ENCODE results near the gene MYO3B.

The MYO3B gene

GRCh38 chr2:170420961-170421687 is 243.2 kb downstream of the MYO3B start:
- Histone ChIP-seq H3K4me3 (replicated peaks; ENCODE audit: low read depth, low read length) (no peak overlapping the region), H3K36me3 (ENCODE audit: control insufficient read depth, insufficient read depth, low read length) (no peaks in the 10 kb centered on the region), H3K27me3 (replicated peaks; ENCODE audit: control insufficient read depth, insufficient read depth, low read length) (no peaks in the 10 kb centered on the region; the same call in 1 of the 2 replicates)
- no peak for DNase-seq (ENCODE audit: extremely low read depth, insufficient read length)
- TF ChIP-seq CTCF (IDR thresholded peaks at IDR 0.05; ENCODE audit: insufficient read depth, low read length, poor library complexity, severe bottlenecking): no peak

GRCh38 chr2:170423919-170424318 is 246.0 kb downstream of the MYO3B start:
- TF ChIP-seq CTCF (IDR thresholded peaks at IDR 0.05; ENCODE audit: insufficient read depth, low read length, poor library complexity, severe bottlenecking): no peak
- Histone ChIP-seq H3K36me3 (ENCODE audit: control insufficient read depth, insufficient read depth, low read length) (no peaks in the 10 kb centered on the region), H3K27me3 (replicated peaks; ENCODE audit: control insufficient read depth, insufficient read depth, low read length) (no peaks in the 10 kb centered on the region; the same call in 1 of the 2 replicates), H3K4me3 (replicated peaks; ENCODE audit: low read depth, low read length) (no peak overlapping the region)
- DNase-seq (ENCODE audit: extremely low read depth, insufficient read length): no peak

- no peak for TF ChIP-seq CTCF (IDR thresholded peaks at IDR 0.05; ENCODE audit: insufficient read depth, low read length, poor library complexity, severe bottlenecking)
- DNase-seq (ENCODE audit: extremely low read depth, insufficient read length): no peak
- Histone ChIP-seq H3K36me3 (ENCODE audit: control insufficient read depth, insufficient read depth, low read length) (no peaks in the 10 kb centered on the region), H3K27me3 (replicated peaks; ENCODE audit: control insufficient read depth, insufficient read depth, low read length) (no peaks in the 10 kb centered on the region; the same call in 1 of the 2 replicates), H3K4me3 (replicated peaks; ENCODE audit: low read depth, low read length) (no peak overlapping the region)
Observed at GRCh38 chr2:170425281-170425751, 247.4 kb downstream of the MYO3B start.

GRCh38 chr2:170428868-170429267 is 250.9 kb downstream of the MYO3B start:
- no peak overlapping the region for H3K4me3 ChIP-seq (replicated peaks; ENCODE audit: low read depth, low read length)

GRCh38 chr2:170432823-170433222 is 254.9 kb downstream of the MYO3B start:
- H3K36me3 ChIP-seq (ENCODE audit: control insufficient read depth, insufficient read depth, low read length): no peaks in the 10 kb centered on the region
- no peaks in the 10 kb centered on the region for H3K27me3 ChIP-seq (replicated peaks; ENCODE audit: control insufficient read depth, insufficient read depth, low read length)
- no peak overlapping the region for H3K4me3 ChIP-seq (replicated peaks; ENCODE audit: low read depth, low read length)
- DNase-seq (ENCODE audit: extremely low read depth, insufficient read length): no peak
- no peak for TF ChIP-seq CTCF (IDR thresholded peaks at IDR 0.05; ENCODE audit: insufficient read depth, low read length, poor library complexity, severe bottlenecking)

More at GRCh38 chr2:170428868-170429267, 250.9 kb downstream of the MYO3B start:
- H3K36me3 ChIP-seq (ENCODE audit: control insufficient read depth, insufficient read depth, low read length): no peaks in the 10 kb centered on the region
- no peaks in the 10 kb centered on the region for H3K27me3 ChIP-seq (replicated peaks; ENCODE audit: control insufficient read depth, insufficient read depth, low read length)
- TF ChIP-seq CTCF (IDR thresholded peaks at IDR 0.05; ENCODE audit: insufficient read depth, low read length, poor library complexity, severe bottlenecking): no peak
- DNase-seq (ENCODE audit: extremely low read depth, insufficient read length): no peak
